Left forelimb (tissue), 1 donor: ENCODE results near the gene ING3.

Experiments used
- DNase-seq: peaks from one replicate; pipeline ENCODE4 v3.0.0-alpha.2; 2018; ENCODE audit warnings: low spot score

The ING3 gene

DNA sequence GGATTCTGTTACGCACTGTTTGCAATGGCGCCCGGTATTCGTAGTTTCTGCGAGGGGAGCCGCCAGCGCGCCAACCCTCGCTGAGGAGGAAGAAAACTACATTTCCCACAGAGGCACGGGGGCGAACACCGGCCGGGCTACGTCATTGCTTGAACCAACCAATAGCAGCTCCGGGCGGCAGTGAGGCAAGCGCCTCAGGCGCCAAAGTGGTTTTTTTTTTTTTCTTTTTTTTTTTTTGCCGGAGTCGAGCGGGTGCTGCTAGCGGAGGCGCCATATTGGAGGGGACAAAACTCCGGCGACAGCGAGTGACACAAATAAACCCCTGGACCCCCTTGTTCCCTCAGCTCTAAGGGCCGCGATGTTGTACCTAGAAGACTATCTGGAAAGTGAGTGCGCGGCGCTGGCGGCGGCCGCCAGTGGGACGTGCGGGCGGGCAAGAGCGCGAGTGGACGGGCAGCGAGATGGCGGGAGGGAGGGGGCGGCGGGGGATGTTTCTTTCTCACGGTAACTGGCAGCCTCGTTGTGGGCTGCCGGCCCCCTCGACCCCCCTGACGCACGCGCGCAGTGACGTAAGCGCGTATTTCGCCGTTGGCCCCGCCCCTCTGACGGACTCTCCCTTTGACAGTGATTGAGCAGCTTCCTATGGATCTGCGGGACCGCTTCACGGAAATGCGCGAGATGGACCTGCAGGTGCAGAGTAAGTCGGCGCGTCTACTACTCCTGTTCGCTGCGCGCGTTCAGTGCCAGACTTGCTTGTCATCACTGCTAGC lies at the start of gene ING3:
Gene ING3 (plus strand): TSS at position 239 of the 770 bp plus-strand sequence. CDS start 120 bp downstream, at position 359.
- peak; percentile 99 for DNase-seq

- DNase-seq: no peak
These were observed 35.1 kb upstream of the ING3 start for GRCh38 chr7:120915314-120916105.

DNA sequence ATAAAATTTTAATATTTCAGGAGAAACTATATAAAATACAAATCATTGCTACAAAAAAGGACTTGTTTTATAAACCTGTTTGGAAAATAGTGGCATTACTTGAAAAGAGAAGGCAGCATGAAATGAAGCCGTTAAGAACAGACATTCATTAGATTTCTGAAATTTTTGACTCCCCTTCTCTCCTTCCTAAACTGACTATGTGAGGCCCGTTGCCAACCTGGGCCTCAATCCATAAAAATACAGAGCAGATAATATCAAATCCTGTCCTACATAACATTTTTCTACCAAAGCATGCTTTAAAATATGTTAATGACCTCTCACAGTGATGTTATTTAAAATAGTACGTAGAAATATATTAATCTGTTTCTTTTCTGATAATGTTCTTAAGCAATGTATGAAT lies 34.5 kb upstream of the ING3 start:
- DNase-seq: no peak

DNA sequence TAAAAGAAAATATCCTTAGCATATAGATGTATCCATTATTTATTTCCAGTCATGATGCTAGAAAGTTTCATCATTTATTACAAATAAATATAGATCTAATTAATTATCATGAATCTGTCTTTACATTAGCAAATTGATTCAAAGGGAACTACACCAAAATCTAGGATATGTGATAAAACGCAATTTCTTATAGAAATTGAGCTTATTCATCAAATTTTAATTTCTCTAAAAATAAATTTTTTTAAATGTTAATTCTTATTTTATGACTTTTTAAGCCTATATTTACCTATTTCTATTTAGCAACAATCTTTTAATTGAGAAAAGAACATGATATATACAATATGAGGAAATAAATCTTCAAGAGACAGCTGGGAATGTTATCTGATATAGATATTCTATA lies 34.0 kb upstream of the ING3 start:
- DNase-seq: no peak

DNA sequence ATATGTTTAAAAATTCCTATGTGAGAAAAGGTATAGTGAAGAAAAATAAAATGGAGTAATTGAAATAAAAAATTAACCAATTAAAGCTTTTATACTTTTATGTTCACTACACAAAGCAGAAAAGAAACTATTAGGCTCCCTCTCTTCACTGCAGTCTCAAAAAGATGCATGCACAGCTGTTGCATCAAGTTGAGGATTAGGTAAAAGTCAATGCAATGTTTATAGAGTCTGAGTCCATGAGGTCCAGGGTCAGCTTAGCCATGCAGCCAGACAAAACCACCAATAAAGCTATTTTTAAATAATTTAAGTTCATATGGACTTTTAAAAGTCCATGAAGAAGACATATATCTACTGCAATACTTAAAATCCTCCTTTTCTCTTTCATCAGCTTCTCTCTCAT lies 31.1 kb upstream of the ING3 start:
- no peak for DNase-seq

DNA sequence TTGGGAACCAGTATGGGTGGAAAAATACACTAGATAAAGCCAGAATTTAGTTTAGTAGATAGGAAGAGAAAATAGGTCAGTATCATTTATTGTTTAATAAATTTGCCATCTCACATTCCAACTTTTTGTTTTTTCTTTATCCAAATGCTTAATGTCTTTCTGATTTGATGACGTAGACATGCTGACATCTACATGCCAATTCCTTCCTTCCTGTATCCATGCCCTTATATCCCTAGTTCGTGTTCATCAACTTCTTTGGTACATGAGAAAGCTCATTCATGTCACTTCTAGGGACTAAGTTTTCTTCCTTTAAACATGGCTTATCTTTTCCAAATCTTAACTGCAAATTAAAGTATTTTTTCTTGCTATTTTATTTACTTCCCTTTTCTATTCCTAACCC lies 30.5 kb upstream of the ING3 start:
- DNase-seq: no peak

DNA sequence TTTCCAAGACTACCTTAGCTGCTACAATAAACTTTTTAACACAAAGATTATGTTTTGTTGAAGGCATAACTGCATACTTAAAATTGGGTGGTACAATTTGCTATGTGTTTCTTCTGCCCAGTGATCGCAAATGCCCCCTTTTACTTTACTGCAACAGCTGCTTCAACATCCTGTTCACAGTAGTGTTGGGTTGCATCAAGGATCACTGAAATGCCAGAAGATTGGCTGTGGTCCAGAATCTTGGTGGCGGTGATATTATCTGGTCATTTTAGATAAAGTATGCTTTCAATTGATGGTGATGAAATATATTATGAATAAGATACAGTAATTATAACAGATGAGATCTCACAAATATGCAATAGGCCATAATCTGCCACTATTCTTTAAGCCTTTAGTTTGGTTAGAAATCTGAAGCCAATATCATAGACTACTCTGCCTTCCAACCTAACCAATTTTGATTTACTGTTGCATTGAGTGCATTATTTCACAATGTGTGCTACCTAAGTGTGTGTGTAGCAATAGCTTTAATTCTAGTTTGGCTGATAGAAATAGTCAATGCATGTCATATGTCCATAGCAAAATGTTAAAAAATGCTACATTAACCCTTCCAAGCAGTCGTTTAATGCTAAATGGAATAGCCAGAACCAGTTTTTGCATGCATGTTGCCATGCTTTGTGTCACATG lies 29.8 kb upstream of the ING3 start:
- no peak for DNase-seq

DNA sequence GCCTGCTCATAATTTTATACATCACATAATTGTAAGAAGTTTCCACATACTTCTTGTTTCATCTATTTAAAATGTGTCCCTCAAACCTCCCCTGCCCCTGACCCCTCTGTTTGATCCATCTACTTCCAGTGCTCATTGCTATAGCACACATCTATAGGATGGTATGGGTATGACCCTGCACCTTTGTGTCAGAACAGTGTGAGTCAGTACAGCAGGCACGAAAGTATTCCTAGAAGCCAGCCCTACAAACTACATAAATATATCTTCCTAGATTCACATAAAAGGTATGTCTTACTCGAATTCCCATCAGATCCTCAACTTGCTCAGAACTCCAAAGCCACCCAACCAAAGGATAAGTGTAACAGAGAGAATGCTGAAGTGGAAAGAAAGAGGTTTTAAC lies 25.7 kb upstream of the ING3 start:
- DNase-seq: no peak

GRCh38 chr7:120925392-120925791 lies 25.2 kb upstream of the ING3 start:
- no peak for DNase-seq

DNA sequence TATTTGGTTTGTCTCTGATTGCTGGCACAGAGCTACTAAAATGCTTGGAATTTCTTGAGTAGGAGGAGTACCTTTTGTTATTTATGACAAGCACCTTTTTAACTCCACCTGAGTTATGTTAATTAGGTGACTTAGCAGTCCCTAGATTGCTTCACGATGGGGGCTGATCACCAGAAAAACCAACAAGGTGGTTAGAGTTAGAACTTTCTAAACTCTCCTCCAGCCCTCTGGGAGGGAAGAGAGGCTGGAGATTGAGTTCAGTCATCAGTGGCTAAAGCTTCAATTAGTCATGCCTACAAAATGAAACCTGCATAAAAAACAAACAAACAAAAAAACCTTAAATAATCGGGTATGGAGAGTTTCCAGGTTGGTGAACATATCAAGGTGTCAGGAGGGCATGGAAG lies 23.6 kb upstream of the ING3 start:
- DNase-seq: no peak

- no peak for DNase-seq
These were observed 23.0 kb upstream of the ING3 start for GRCh38 chr7:120927454-120928103.

GRCh38 chr7:120931243-120931642 lies 19.3 kb upstream of the ING3 start:
- DNase-seq: no peak

DNA sequence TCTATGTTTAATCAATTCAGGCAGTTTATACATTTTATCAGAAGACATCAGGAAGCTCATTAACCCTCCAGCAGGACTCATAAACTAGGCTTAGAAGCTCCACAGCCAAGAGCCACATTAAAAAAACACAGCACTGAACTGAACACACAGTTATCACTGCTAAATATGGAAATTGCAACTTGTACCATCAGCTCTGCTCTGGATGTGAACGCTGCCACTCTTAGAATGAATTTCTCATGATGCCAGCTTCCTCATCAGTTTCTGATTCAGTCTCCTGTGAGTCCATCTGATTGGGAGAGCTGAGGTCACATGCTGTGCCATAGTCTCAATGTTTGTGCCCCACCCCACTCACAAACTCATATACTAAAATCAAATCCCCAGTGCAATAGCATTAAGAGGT lies 17.1 kb upstream of the ING3 start:
- no peak for DNase-seq

DNA sequence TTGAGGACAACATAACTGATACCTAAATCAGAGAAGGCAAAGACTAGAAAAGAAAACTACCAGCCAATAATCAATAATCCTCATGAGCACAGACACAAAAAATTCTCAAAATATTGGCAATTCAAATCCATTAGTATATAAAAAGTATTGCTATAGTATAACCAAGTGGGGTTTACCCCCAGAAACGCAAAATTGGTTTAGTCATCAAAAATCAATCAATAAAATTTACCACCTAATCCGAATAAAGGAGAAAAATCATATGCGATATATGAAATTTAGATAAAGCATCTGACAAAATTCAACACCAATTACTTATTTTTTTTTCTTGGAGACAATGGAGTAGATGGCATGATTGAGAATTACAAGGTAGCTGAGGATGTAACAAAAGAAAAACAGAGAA lies 11.2 kb upstream of the ING3 start:
- DNase-seq: no peak

DNA sequence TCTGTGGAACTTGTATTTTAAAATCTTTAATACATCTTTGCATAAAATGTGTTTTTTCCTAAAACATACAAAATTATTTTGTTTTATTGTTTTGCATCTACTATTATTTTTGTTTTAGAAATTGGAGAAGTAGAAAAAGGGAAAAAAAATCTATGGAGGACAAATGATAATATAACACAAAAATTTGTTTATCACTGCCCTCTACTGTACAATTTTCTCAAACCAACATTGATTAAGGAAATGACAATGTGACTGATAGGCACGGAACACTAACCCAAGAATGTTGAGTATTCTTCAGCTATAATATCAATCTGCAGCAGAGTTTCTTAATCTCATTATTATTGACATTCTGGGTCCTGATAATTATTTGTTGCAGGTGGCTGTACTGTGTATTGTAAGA lies 9.5 kb upstream of the ING3 start:
- DNase-seq: no peak

- no peak for DNase-seq
These were observed 8.7 kb upstream of the ING3 start for GRCh38 chr7:120941856-120942255.

DNA sequence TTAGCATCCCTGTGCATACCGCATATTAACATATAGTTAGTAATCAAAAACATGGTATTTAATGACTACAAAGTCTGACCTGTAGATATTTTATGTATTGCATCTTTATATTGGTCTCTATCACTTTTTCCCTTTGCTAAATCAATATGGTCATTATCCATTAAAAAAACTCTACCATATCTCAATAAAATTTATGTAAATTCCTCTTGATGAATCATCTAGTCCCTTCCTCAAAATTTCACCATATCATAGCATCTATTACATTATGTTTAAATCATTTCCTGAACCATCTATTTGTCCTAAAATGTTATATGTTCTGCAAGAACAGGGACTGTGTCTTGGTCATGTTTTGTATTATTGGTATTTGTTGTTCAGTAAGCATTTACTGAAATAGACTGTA lies 7.7 kb upstream of the ING3 start:
- no peak for DNase-seq

DNA sequence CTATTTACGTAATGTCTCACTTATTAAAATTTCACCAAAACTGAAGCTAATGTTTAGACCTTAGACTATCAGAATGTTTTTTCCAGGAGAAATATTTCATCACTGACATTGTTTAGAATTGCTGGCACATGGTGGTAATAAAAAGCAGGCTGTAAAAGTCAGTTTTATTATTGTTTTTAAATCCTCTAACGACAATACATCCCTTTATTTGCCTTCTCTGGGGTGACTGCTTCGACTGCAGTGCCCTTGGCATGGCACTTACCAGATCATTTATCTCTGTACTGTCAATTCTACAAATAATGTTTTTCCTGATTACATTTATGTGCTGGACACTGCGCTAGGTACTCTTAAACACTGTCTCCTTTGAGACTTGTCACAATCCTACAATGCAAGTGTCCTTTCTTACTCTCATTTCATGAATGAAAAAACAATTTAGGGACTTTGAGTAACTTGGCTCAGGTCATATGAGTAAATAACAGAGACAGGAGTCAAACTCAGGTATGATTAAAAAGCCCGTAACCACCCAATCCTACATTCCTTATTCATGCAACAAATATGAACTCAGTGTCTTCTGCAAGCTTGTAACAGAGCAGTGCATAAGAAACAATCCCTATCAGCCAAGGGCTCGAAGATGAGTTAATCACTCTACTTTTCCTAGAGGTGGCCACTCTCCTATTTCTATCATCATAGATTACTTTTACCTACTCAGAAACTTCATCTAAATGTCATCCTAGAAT lies 5.6 kb upstream of the ING3 start:
- no peak for DNase-seq

- DNase-seq: no peak
These were observed 2.6 kb upstream of the ING3 start for GRCh38 chr7:120947980-120948379.

GRCh38 chr7:120949393-120949911 lies 1.1 kb upstream of the ING3 start:
- DNase-seq: no peak

DNA sequence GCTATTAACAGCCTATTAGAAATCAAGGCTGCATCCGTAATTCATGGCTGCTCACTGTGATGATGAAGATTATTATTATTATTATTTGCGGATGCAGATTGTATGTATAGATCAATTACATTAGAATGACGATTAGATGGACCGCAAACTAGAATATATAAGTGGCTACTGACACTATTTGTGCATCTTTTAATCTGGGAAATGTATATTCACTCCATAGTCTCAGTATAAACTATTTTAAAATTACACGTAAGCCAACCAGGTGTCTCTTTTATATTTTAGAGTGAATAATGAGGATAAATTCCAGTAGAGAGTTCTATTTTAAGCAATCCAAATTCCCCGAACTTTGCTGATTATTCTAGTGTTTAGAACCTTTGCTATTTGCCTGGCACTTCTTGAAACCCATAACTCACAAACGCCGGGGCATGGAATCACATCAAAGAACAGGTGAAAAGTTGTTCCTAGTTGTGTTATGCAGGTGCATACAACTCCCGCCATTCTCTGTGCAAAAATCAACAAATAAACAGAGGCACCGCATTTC lies 509 bp upstream of the ING3 start:
- no peak for DNase-seq
